MG63 (cell line): ENCODE data around the gene TP53. TPM values are rescaled to one million over a fixed set of nuclear protein-coding genes. Genes with fewer than 3 reads are reported as not detected.

Experiments
- DNase-seq: peaks from one replicate; pipeline ENCODE4 v3.0.0-alpha.2; 2020
- H3K27me3 ChIP-seq: fragments of 250-450 bp; sonication (Bioruptor Pico); 2 replicates; pipeline ENCODE4 v1.5.1; 2020; ENCODE audit warnings: mild to moderate bottlenecking, moderate library complexity
- H3K36me3 ChIP-seq: fragments of 250-450 bp; sonication (Bioruptor Pico); 2 replicates; pipeline ENCODE4 v1.5.1; 2020; ENCODE audit warnings: mild to moderate bottlenecking, moderate library complexity
- H3K4me3 ChIP-seq: fragments of 250-450 bp; sonication (Bioruptor Pico); 2 replicates; pipeline ENCODE4 v1.5.1; 2020; ENCODE audit warnings: mild to moderate bottlenecking, moderate library complexity
- H3K9me3 ChIP-seq: fragments of 250-450 bp; sonication (Bioruptor Pico); 2 replicates; pipeline ENCODE4 v1.5.1; 2020; ENCODE audit warnings: mild to moderate bottlenecking, moderate library complexity
- total RNA-seq: library from RNA; depleted of rRNA; stranded (reverse); fragments of >200 nt; shearing (Covaris generic); gene quantifications from 2 replicates; pipeline ENCODE4 v1.2.3, GENCODE V29; 2014; ENCODE audit warnings: low replicate concordance

Gene TP53
- total RNA-seq, 1 experiment from 2014 or later: 2.8 TPM

DNA sequence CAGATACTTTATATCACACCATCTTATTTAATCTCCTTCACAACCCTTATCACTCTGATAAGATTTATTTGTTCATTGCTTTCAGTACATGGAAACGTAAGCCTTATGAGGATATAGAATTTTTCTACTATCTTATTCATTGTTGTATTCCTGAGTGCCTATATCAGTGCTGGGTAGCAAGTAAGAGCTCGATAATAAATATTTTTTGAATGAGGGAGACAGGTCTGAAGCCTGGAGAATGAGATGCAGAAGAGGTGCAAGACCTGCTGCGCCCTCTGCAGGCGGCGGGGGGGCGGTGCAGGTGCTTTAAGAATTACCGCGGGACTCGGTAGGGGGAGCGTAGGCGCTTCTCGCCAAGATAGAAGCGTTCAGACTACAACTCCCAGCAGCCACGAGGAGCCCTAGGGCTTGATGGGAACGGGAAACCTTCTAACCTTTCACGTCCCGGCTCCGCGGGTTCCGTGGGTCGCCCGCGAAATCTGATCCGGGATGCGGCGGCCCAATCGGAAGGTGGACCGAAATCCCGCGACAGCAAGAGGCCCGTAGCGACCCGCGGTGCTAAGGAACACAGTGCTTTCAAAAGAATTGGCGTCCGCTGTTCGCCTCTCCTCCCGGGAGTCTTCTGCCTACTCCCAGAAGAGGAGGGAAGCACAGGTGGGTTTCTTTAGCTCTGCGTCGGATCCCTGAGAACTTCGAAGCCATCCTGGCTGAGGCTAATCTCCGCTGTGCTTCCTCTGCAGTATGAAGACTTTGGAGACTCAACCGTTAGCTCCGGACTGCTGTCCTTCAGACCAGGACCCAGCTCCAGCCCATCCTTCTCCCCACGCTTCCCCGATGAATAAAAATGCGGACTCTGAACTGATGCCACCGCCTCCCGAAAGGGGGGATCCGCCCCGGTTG is 868 bp upstream of the TP53 start, which contains the start of gene WRAP53:
TSS of gene WRAP53 (plus strand) at position 570 of the 900 bp plus-strand sequence. CDS start at position 742, 172 bp downstream.
- Histone ChIP-seq H3K9me3 (no peaks in the 10 kb centered on the region), H3K4me3 (peak within 1 kb of the TSS; percentile 91), H3K27me3 (no peaks in the 10 kb centered on the region), H3K36me3 (peaks cover 29% of the 10 kb centered on the region)
- peak; percentile 99 for DNase-seq

DNA sequence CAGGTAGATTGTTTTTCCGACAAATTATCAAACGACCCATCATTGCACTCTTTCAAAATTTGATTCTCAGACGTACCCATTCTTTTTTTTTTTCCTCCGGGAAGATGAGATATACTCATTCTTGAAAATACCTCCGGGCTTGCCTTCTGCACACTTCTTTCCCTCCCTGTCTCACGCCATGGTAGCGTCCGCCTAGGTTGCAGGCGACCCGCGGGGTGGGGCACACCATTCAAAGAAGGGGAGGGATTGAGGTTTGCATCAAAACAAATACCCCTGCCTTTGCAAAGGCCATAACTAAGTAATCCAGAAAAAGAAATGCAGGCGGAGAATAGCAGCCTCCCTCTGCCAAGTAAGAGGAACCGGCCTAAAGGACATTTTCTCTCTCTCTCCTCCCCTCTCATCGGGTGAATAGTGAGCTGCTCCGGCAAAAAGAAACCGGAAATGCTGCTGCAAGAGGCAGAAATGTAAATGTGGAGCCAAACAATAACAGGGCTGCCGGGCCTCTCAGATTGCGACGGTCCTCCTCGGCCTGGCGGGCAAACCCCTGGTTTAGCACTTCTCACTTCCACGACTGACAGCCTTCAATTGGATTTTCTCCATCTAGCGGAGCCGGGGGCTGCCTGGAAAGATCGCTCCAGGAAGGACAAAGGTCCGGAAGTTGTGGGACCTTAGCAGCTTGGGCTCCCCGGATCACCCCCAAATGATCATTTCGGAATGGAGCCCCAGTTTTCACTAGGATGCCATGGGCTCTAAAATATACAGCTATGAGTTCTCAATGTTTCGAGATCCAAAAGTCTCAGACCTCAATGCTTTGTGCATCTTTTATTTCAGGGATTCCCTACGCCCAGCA is 843 bp downstream of the TP53 start:
- DNase-seq: peak; percentile 82
- no peaks in the 10 kb centered on the region for H3K27me3 ChIP-seq

DNA sequence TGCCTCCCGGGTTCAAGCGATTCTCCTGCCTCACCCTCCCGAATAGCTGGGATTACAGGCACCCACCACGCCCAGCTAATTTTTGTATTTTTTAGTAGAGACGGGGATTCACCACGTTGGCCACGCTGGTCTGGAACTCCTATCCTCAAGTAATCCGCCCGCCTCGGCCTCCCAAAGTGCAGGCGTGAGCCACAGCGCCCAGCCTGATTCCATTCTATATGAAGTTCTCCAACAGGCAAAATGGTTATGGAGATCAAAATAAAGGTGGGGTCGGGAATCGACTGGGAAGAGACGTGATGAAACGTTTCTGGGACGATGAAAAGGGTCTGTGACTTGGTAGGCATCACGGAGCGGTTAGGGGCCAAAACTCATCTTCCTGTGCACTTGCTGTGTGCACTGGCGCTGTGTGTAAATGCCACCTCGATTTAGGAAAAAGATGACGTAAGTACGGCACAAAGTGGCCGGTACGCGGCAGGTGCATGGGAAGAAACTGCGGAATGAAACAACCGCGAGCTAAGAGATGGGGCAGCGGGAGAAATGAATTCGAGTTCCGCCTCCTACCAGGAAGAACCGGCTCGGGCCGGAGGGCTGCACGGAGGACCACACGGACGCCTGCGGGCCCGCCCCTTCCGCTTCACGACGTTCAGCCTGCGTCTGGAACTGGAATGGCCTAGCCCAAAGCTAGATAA is 1.6 kb downstream of the TP53 start:
- peak overlapping the region; percentile 91 for H3K4me3 ChIP-seq
- no peaks in the 10 kb centered on the region for H3K9me3 ChIP-seq
- peaks cover 35% of the 10 kb centered on the region for H3K36me3 ChIP-seq
- DNase-seq: peak; percentile 94
- H3K27me3 ChIP-seq: no peaks in the 10 kb centered on the region

More for the DNA sequence above, 843 bp downstream of the TP53 start:
- Histone ChIP-seq H3K9me3 (no peaks in the 10 kb centered on the region), H3K36me3 (peaks cover 35% of the 10 kb centered on the region), H3K4me3 (peak overlapping the region; percentile 91)

DNA sequence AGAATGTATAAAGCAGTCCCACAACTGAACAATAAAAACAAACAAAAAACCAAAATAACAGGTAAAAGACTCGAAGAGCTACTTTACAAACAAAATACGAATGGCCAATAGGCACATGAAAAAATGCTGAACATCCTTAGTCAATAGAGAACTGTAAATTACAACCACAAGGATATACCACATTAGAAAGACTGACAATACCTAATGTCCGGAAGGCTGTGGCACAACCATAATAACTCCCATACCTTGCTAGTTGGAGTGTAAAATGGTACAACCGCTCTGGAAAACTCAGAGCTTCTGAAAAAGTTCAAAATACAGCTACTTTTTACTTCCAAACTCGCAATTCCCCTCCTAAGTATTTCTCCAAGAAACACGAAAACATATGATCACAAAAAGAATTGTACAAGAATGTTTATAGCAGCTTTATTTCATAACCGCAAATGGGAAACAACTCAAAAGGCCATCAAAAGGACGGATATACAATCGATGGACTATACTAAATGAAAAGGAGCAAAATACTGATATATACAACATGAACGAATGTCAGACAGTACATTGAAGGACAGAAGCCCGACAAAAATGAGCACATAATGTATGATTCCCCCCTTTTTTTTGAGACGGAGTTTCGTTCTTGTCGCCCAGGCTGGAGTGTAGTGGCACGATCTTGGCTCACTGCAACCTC is 2.3 kb downstream of the TP53 start:
- peaks cover 35% of the 10 kb centered on the region for H3K36me3 ChIP-seq
- H3K27me3 ChIP-seq: no peaks in the 10 kb centered on the region
- no peaks in the 10 kb centered on the region for H3K9me3 ChIP-seq
- DNase-seq: no peak
- peak overlapping the region; percentile 91 for H3K4me3 ChIP-seq

DNA sequence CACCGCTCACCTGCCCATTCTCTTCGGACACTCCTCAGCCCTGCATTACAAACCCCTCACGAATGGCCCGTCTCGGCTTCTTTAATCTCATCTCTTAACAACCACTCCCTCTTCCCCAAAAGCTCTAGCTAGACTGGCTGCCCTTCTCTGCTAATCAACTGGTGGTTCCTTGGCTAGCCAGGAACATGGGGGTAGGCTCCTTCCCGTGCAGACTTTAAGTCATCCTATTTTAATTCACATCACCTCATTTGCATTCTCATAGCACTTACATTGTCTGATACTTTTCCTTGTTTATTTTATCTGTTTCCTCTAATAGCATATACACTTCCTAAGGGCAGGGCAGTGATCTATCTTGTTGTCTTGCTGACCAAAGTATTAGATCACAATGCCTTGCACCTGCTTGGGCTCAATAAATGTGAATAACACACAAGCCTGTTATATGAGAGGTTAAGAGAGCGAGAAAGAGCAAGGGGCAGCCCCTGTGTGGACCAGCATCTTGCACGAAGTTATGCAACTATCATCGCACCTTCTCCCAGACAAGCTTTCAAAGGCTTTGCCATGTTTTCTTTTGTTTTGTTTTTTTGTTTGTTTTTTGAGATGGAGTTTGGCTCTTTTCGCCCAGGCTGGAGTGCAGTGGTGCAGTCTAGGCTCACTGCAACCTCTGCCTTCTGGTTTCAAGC is 9.8 kb downstream of the TP53 start:
- H3K9me3 ChIP-seq: no peaks in the 10 kb centered on the region
- H3K27me3 ChIP-seq: no peaks in the 10 kb centered on the region
- peaks cover 7% of the 10 kb centered on the region for H3K36me3 ChIP-seq
- no peak overlapping the region for H3K4me3 ChIP-seq
- no peak for DNase-seq

DNA sequence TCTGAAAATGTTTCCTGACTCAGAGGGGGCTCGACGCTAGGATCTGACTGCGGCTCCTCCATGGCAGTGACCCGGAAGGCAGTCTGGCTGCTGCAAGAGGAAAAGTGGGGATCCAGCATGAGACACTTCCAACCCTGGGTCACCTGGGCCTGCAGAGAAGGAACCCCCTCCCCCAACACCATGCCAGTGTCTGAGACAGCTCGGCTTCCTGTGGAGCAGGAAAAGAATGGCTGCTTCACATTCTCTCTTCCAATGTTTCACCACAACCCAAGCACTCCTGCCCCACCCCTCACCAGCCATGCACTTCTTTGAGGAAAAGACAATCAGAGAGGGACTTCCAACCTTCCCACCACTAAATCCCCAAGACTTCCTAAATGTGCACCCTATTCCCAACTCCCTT is 10.8 kb downstream of the TP53 start:
- no peak for DNase-seq
- no peaks in the 10 kb centered on the region for H3K9me3 ChIP-seq
- no peaks in the 10 kb centered on the region for H3K27me3 ChIP-seq
- no peak overlapping the region for H3K4me3 ChIP-seq
- H3K36me3 ChIP-seq: peaks cover 4% of the 10 kb centered on the region

DNA sequence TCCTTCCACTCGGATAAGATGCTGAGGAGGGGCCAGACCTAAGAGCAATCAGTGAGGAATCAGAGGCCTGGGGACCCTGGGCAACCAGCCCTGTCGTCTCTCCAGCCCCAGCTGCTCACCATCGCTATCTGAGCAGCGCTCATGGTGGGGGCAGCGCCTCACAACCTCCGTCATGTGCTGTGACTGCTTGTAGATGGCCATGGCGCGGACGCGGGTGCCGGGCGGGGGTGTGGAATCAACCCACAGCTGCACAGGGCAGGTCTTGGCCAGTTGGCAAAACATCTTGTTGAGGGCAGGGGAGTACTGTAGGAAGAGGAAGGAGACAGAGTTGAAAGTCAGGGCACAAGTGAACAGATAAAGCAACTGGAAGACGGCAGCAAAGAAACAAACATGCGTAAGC is 12.4 kb downstream of the TP53 start:
- Histone ChIP-seq H3K36me3 (peaks cover 4% of the 10 kb centered on the region), H3K9me3 (no peaks in the 10 kb centered on the region), H3K27me3 (no peaks in the 10 kb centered on the region), H3K4me3 (no peak overlapping the region)
- DNase-seq: no peak

DNA sequence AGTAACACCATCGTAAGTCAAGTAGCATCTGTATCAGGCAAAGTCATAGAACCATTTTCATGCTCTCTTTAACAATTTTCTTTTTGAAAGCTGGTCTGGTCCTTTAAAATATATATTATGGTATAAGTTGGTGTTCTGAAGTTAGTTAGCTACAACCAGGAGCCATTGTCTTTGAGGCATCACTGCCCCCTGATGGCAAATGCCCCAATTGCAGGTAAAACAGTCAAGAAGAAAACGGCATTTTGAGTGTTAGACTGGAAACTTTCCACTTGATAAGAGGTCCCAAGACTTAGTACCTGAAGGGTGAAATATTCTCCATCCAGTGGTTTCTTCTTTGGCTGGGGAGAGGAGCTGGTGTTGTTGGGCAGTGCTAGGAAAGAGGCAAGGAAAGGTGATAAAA is 14.1 kb downstream of the TP53 start:
- Histone ChIP-seq H3K27me3 (no peaks in the 10 kb centered on the region), H3K4me3 (no peak overlapping the region), H3K36me3 (no peaks in the 10 kb centered on the region), H3K9me3 (no peaks in the 10 kb centered on the region)
- DNase-seq: no peak

DNA sequence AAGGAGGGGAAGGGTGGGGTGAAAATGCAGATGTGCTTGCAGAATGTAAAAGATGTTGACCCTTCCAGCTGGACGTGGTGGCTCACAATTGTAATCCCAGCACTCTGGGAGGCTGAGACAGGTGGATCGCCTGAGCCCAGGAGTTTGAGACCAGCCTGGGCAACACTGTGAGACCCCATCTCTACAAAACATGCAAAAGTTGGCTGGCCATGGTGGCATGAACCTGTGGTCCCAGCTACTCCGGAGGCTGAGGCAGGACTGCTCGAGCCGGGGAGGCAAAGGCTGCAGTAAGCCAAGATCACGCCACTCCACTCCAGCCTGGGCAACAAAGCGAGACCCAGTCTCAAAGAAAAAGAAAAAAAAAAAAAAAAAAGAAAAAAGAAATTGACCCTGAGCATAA is 18.8 kb downstream of the TP53 start:
- Histone ChIP-seq H3K4me3 (no peak overlapping the region), H3K36me3 (no peaks in the 10 kb centered on the region), H3K9me3 (no peaks in the 10 kb centered on the region), H3K27me3 (no peaks in the 10 kb centered on the region)
- no peak for DNase-seq

DNA sequence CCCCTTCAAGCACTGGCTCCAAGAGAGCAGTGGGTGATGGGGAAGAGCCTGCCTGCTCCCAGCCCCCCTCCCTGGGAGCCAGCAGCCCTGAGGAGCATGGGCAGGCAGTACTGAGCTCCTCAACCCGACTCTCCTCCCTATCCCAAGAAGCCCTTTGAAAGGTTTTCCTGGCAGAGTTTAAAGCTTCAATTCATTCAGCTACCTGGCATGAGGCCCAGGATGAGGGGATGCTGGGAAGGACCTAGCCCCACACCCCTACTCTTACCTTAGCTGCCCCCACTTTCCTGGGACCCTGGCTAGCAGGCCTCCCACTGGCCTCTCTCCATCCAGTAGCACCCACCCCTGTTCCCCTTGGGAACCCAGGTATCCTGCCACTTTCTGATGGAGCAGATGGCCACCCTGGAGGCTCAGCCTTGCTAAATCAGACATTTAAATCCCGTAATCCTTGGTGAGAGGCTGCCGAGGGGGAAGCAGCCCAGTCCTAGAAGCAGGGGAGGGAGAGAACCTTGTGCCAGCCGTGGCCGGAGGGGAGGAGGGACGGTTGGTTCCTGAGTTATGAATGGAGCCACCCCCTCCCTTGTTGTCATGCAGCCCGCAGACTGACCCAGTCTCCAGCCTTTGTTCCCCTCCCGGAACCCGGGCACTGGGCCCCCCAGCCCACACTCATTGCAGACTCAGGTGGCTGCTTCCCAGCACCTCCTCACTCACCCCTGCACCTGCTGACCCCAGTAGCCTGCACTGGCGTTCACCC is 19.5 kb downstream of the TP53 start:
- no peaks in the 10 kb centered on the region for H3K36me3 ChIP-seq
- no peak overlapping the region for H3K4me3 ChIP-seq
- no peaks in the 10 kb centered on the region for H3K9me3 ChIP-seq
- no peaks in the 10 kb centered on the region for H3K27me3 ChIP-seq
- no peak for DNase-seq

DNA sequence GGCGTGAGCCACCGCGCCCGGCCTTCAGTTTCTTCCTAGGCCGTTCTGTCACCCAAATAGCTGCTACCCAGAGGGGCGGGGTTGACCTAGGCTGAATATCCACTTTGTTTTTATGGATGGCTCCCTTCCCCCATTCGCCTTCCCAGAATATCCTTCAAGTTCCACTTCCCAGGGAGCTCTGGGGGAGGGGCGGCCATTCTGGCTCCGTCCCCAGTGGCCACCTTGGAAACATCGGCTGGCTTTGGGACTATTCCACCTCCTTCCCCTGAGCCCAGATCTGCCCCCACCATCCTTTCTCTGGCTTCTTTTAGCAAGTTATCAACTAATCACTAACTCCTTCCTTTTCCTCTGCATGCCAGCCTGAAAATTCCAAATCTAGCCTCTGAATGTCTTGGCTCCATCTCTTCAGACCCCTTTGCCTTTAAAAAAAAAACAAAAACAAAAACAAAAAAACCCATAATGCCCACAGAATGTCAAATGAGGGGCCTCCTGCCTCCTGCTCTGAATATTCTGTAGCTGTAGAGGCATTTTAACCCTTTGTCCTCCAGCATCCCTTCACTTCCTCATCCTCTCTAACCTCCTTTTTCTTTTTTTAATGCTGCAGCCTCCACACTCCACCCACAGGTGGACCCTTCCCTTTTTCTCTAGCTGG is 30.2 kb downstream of the TP53 start:
- H3K27me3 ChIP-seq: no peaks in the 10 kb centered on the region
- H3K9me3 ChIP-seq: no peaks in the 10 kb centered on the region
- H3K36me3 ChIP-seq: no peaks in the 10 kb centered on the region
- DNase-seq: no peak
- no peak overlapping the region for H3K4me3 ChIP-seq

DNA sequence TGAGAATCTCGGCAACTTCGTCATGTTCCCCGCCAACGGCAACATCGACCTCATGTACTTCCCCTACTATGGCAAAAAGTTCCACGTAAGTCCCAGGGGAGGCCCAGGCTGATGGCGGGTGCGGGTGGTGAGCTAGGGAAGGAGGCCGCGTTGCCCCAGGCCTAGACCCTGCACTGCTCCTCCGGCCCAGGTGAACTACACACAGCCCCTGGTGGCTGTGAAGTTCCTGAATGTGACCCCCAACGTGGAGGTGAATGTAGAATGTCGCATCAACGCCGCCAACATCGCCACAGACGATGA is 31.8 kb downstream of the TP53 start:
- H3K27me3 ChIP-seq: no peaks in the 10 kb centered on the region
- no peaks in the 10 kb centered on the region for H3K9me3 ChIP-seq
- no peaks in the 10 kb centered on the region for H3K36me3 ChIP-seq
- H3K4me3 ChIP-seq: no peak overlapping the region
- DNase-seq: no peak

DNA sequence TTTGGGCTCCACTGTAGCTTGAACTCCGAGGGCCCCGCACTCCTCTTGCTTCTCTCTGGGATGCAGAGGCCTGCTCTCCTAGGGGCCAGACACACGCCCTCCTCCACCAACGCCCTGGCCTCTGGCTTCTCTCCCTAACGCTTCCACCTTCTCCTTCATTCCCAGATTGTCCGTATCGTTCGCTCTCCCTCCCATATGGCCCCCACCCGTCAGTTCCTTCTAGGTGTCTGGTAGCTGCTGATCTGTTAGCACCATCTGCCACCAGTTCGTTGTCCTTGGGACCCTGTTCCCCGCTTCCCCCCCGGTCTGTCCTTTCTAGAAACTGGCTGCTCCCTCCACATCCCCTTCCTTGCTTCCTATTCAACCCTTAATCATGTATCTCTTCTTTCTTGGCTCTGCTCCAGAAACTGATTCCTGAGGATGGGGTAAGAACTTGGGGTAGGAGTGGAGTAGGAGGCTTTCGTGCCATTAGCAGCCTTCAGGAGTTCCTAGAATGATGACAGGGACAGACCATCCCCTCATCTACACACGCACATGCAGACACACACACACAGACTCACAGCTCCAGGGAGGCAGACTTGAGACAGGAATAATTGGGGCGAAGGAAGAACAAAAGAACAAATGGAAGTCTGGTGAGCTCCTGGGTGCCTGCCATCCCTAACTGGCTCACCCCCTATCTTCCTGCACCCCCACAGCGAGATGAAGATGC is 32.3 kb downstream of the TP53 start:
- H3K9me3 ChIP-seq: no peaks in the 10 kb centered on the region
- H3K27me3 ChIP-seq: no peaks in the 10 kb centered on the region
- no peak for DNase-seq
- no peak overlapping the region for H3K4me3 ChIP-seq
- H3K36me3 ChIP-seq: no peaks in the 10 kb centered on the region
